T-helper 1 cell treated with Interleukin-12 subunit alpha and Interleukin-12 subunit beta and Interleukin-4 antibody, amounts not matched to agents 30 ng/mL and 1 ng/mL, for 36 hours (primary cell): ENCODE measurements around the gene ADGRG6. TPM values are rescaled to one million over a fixed set of nuclear protein-coding genes. Genes with fewer than 3 reads are reported as not detected.
"Not testable (repeated sequence)": the region's sequence is repeated elsewhere in the genome, so short reads cannot be mapped to it uniquely, and the experiment has no call there.

Experiments
- intact Hi-C: fragments of 100-400 bp; cut with micrococcal nuclease; formaldehyde crosslinking; loops from one replicate; pipeline ENCODE4 v1.15.1; 2024
- total RNA-seq: library from RNA; stranded (reverse); gene quantifications from 2 replicates; pipeline ENCODE4 v1.2.3, GENCODE V29; 2022

ADGRG6 gene
- total RNA-seq, 1 donor from 2014 or later: not detected

- intact Hi-C loops: no loop called here
Measured at GRCh38 chr6:142443102-142443501, 141.3 kb downstream of the ADGRG6 start.

GRCh38 chr6:142443532-142443931, 141.7 kb downstream of the ADGRG6 start:
- intact Hi-C loops: no loop called here

DNA sequence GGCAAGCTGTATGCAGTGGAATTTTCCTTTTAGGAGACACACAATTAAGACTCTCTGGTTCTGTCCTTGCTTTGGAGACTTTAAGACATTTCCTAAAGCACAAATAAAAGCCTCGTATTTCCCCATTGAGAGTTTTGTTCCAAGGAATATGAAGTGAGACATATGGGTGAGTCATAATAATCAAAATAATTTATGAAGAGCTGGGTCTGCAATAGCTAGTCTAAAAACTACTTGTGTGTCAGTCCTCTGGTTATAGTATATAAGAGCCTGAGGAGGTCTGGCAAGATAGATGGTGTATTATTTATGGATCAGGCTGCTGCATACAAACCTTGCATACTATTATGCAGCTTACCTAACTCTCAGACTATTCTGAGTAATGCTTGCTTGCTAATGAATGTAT, 142.6 kb downstream of the ADGRG6 start:
- intact Hi-C loops: no loop called here

- intact Hi-C loops: no loop called here
Measured at GRCh38 chr6:142444881-142445301, 143.1 kb downstream of the ADGRG6 start.

DNA sequence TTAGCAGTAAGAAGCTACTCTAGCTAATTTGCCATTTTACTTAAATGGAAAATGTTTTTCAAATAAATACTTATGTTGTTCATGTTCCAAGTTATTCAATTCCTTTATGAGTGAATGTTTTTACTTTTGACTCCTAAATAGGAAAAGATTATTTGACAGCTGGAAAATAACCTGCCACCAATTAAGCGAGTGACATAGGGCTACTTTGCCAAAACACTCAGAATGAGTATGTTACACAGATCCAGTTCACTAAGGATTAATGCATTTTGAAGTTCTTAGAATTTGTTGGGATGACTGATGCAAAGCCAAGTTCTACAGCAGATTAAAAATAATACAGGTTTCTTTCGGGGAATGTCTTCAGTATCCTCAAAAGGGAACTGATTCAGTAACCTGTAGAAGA, 144.4 kb downstream of the ADGRG6 start:
- intact Hi-C loops: no loop called here

GRCh38 chr6:142446576-142446975, 144.8 kb downstream of the ADGRG6 start:
- intact Hi-C loops: no loop called here

DNA sequence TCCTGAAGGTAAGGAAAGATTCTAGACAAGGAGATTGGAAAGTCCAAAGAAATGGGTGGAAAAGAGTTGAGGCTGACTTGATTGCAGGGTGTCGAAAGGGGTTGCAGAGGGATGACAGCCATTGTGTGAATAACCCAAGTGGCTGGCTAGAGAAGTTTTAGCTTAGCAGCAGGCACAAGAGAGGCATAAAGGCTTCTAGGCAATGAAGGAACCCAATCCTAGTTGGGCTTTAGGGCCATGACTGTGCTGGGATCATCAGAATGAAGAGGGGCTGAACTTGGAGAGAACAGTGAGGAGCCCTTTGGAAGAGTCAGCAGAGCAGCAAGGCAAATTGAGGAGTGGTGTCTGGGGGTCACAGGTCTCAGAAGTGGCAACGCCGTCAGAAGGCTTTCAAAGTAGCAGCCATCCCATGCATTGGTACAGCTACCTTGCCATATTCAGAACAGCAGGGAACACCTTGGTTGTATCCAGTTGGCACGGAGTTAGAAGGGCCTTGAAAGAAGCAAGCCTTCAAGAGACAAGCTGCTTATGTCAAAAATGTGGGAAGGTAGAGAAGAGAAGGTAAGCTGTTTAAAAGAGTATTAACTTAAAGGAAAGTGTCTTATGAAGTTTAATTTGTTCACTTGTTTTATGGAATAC, 146.4 kb downstream of the ADGRG6 start:
- intact Hi-C loops: no loop called here

GRCh38 chr6:142450856-142451255, 149.0 kb downstream of the ADGRG6 start:
- intact Hi-C loops: not testable (repeated sequence)

- intact Hi-C loops: no loop called here
Measured at GRCh38 chr6:142452993-142453392, 151.2 kb downstream of the ADGRG6 start.

DNA sequence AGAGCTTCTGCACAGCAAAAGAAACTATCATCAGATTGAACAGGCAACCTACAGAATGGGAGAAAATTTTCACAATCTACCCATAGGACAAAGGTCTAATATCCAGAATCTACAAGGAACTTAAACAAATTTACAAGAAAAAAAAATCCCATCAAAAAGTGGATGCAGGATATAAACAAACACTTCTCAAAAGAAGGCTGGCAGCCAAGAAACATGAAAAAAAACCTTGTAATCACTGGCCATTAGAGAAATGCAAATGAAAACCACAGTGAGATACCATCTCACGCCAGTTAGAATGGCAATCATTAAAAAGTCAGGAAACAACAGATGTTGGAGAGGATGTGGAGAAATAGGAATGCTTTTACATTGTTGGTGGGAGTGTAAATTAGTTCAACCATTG, 152.4 kb downstream of the ADGRG6 start:
- intact Hi-C loops: not testable (repeated sequence)

DNA sequence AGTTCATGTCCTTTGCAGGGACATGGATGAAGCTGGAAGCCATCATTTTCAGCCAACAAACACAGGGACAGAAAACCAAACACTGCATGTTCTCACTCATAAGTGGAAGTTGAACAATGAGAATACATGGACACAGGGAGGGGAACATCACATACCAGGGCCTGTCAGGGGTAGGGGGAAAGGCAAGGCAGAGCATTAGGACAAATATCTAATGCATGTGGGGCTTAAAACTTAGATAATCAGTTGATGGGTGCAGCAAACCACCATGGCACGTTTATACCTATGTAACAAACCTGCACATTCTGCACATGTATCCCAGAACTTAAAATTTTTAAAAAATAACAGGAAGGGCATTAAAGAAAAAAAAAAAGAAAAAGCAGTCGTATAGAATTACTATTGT, 153.0 kb downstream of the ADGRG6 start:
- intact Hi-C loops: not testable (repeated sequence)

GRCh38 chr6:142455957-142456589, 154.3 kb downstream of the ADGRG6 start:
- intact Hi-C loops: no loop called here

GRCh38 chr6:142457638-142458406, 156.0 kb downstream of the ADGRG6 start:
- intact Hi-C loops: no loop called here

GRCh38 chr6:142458836-142459235, 157.0 kb downstream of the ADGRG6 start:
- intact Hi-C loops: no loop called here

DNA sequence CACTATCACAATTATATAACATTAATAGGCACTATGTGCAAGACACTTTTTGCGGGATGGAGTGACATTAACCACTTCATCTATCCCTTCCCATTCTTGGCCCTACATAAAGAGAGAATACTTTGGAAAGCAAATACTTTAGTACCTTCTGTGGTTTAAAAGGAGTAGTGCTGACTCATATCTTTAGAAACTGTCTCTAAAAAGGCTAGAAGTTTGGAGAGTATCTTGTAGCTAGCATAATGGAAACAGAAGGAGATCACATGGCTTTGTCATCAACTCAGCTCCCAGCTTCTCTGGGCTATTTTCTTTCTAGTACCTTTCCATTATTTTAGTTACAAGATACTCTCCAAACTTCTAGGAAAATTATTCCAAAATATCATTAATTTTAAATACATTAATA, 157.5 kb downstream of the ADGRG6 start:
- intact Hi-C loops: no loop called here

DNA sequence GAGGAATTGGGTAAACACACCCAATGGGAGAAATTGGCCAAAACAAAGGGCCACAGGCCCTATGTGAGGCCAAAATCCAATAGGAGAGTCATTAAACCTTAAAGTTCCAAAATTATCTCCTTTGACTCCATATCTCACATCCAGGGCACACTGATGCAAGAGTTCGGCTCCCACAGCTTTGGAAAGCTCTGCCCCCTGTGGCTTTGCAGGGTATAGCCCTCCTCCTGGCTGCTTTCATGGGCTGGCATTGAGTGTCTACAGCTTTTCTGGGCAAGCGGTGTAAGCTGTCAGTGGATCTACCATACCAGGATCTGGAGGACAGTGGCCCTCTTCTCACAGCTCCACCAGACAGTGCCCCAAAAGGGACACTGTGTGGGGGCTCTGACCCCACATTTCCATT, 160.5 kb downstream of the ADGRG6 start:
- intact Hi-C loops: no loop called here

DNA sequence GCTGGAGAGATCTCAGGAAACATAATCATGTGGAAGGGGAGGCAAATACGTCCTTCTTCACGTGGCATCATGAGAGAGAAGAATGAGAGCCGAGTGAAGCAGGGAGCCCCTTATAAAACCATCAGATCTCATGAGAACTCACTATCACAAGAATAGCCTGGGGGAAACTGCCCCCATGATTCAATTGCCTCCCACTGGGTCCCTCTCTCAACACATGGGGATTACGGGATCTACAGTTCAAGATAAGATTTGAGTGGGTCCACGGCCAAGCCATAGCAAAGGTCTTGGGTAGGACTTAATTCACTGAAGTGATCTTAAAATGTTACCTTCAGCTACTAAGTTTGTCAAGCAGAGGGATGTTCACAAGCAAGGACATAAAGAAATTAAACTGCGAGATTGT, 162.2 kb downstream of the ADGRG6 start:
- intact Hi-C loops: no loop called here

- intact Hi-C loops: no loop called here
Measured at GRCh38 chr6:142469220-142469619, 167.4 kb downstream of the ADGRG6 start.

DNA sequence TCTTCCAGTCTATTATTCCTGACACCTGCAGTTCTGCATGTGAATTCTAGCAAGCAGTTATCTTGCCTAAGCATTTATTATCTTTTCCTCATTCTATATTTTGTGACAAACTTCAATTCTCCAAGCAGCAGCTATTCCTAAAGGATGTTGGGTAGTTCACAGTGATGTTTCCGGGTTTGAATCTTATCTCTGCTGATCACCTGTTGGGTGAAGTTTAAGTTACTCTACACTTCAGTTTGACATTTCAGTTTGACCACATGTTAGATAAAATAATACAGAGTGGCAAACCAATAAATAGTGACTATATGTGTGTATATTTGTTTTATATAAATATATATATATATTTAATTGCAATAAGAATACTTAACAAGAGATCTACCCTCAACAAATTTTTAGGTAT, 168.6 kb downstream of the ADGRG6 start:
- intact Hi-C loops: loop anchor here (10.0 kb wide), 6 partner anchors 354 to 1624 kb away; partner anchors contain the start of genes HIVEP2 and SF3B5

DNA sequence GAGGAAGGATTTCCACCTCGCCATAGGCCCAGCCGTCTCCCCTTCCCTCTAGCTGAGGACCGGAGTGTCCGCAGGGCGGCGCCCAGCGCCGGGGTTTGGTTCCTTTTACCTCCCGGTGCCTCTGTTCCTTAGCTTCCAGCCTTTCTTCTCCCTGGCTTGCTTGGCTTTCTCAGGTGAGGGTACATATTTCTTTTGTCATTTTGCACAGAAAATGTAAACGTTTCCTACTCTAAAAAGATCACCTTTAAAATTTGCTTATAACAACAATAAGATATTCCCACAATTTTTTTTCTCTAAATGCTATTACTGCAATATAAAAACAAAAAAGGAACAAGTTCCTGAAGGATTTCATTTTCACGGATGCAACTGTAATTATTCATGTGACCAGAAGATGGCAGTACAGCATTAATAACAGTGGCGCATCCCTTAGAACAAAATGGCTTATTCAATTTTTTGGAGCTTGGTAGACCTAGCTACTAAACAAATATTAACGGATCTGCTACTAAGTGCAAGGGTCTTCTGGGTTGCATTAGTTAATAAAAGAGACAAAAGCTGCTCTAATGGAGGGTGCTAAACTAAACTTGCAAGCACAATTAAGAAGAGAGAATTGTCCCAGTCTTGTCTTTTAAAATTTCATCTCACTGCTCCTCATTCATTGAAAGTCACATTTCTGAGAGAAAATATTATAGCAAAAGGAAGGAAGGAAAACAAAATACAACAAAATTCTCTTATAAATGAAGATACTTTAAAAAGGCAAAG, 172.9 kb downstream of the ADGRG6 start:
- intact Hi-C loops: loop anchor here (1.0 to 10.0 kb wide), 14 partner anchors 92 to 1620 kb away; partner anchors contain the start of genes HIVEP2, NMBR, SF3B5 and VTA1

DNA sequence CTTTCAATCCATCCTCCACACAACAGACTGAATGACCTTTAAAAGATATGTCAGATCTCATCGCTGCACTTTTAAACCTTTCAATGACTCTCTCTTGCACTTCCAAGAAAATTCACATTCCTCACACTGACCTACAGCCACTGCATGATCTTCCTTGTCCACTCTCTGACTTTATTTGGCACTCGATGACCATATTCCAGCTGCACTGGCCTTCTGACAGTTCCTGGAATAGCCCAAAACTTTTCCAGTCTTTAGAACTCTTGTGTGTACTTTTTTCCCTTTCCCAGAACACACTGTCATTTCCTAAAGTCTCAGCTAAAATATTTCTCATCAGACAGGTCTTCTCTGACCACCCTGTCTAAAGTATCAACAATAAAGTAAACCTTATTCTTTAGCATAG, 174.6 kb downstream of the ADGRG6 start:
- intact Hi-C loops: loop anchor here (5.0 to 10.0 kb wide), 7 partner anchors 329 to 1618 kb away; partner anchors contain the start of genes HIVEP2, NMBR, SF3B5 and VTA1
